WTC11 (cell line): ENCODE measurements around the gene PDXK.

ENCODE experiments used
- FOXP1 ChIP-seq: sonication (generic); formaldehyde crosslinking; IDR thresholded peaks from 2 replicates; pipeline ENCODE4 v1.8.0; 2022; ENCODE audit warnings: missing genetic modification reagents, mild to moderate bottlenecking, moderate library complexity, borderline replicate concordance
- ZNF317 ChIP-seq: sonication (generic); formaldehyde crosslinking; IDR thresholded peaks from 2 replicates; pipeline ENCODE4 v1.8.1; 2023; ENCODE audit warnings: low read depth, mild to moderate bottlenecking, moderate library complexity, missing genetic modification reagents, borderline replicate concordance
- TF ChIP-seq, protein P1 (sequence below): sonication (generic); formaldehyde crosslinking; IDR thresholded peaks from 2 replicates; pipeline ENCODE4 v1.8.0; 2022; ENCODE audit warnings: mild to moderate bottlenecking, missing genetic modification reagents
- TF ChIP-seq, protein P2 (sequence below): fragments of 200-600 bp; IDR thresholded peaks from 2 replicates; pipeline ENCODE4 v1.8.0; 2022; ENCODE audit warnings: antibody characterized with exemption

DNA sequence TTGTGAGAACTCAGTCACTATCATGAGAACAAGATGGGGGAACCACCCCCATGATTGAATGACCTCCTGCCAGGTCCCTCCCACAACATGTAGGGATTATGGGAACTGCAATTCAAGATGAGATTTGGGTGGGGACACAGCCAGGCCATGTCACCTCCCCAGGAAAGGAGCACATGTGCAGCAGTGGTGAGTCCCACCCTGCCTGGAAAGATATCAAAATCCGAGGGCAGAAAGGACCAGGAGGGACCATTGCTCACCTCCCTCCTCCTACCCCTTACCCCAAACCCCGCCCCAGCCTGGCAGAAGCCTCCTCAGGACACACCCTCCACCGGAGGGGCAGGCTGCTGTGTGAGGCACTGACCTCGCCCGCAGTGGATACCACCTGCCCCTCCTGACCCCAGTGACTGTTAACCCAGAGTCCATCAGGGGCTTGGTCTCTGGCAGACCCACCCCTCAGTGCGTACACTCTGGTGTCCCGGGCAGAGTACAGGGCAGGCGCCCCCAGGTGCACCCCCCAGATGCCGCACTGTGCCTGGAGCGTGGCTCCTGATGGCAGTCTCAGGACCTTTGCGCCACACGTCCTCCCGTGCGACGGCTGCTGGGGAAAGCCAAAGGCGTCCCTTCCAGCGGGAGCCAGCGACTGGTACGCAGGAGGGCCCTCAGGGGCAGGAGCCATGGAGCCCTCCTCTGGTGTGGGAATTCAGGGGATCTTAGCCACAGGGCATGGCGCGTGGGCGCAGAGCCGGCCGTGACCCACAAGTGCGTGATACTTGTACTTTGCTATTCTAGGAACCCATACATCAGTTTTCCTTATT is 20.9 kb downstream of the PDXK start:
- TF ChIP-seq, protein P1, sequence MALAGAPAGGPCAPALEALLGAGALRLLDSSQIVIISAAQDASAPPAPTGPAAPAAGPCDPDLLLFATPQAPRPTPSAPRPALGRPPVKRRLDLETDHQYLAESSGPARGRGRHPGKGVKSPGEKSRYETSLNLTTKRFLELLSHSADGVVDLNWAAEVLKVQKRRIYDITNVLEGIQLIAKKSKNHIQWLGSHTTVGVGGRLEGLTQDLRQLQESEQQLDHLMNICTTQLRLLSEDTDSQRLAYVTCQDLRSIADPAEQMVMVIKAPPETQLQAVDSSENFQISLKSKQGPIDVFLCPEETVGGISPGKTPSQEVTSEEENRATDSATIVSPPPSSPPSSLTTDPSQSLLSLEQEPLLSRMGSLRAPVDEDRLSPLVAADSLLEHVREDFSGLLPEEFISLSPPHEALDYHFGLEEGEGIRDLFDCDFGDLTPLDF = no peak
- TF ChIP-seq FOXP1 (CRISPR knock-in tag) = no peak
- TF ChIP-seq ZNF317 = no peak
- TF ChIP-seq, protein P2, sequence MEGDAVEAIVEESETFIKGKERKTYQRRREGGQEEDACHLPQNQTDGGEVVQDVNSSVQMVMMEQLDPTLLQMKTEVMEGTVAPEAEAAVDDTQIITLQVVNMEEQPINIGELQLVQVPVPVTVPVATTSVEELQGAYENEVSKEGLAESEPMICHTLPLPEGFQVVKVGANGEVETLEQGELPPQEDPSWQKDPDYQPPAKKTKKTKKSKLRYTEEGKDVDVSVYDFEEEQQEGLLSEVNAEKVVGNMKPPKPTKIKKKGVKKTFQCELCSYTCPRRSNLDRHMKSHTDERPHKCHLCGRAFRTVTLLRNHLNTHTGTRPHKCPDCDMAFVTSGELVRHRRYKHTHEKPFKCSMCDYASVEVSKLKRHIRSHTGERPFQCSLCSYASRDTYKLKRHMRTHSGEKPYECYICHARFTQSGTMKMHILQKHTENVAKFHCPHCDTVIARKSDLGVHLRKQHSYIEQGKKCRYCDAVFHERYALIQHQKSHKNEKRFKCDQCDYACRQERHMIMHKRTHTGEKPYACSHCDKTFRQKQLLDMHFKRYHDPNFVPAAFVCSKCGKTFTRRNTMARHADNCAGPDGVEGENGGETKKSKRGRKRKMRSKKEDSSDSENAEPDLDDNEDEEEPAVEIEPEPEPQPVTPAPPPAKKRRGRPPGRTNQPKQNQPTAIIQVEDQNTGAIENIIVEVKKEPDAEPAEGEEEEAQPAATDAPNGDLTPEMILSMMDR = no peak
